ENCODE results near the gene LIPG.
A peak's percentile ranks its signal among the peaks of the same experiment; 100 is the strongest.

Gene LIPG

GRCh38 chr18:49616618-49617328 lies 54.9 kb downstream of the LIPG start:
- no peak for DNase-seq

GRCh38 chr18:49617329-49617695 lies 55.5 kb downstream of the LIPG start:
- no peak for DNase-seq

GRCh38 chr18:49617865-49618264 lies 56.0 kb downstream of the LIPG start:
- DNase-seq, result no peak

GRCh38 chr18:49618742-49619681 lies 57.2 kb downstream of the LIPG start:
- no peak for DNase-seq

- DNase-seq, result no peak
Observed at GRCh38 chr18:49619801-49620200, 57.9 kb downstream of the LIPG start.

- DNase-seq, result no peak
Observed at GRCh38 chr18:49621301-49621700, 59.4 kb downstream of the LIPG start.

- DNase-seq, result no peak
Observed at GRCh38 chr18:49621717-49622351, 60.0 kb downstream of the LIPG start.

- no peak for DNase-seq
Observed at GRCh38 chr18:49623571-49623970, 61.7 kb downstream of the LIPG start.

- DNase-seq, result no peak
Observed at GRCh38 chr18:49625021-49625691, 63.3 kb downstream of the LIPG start.

- DNase-seq, result peak; percentile 22
Observed at GRCh38 chr18:49626842-49627467, 65.1 kb downstream of the LIPG start.

GRCh38 chr18:49628119-49628518 lies 66.3 kb downstream of the LIPG start:
- DNase-seq, result peak; percentile 21

- DNase-seq, result no peak
Observed at GRCh38 chr18:49628881-49629795, 67.3 kb downstream of the LIPG start.

GRCh38 chr18:49630246-49630699 lies 68.4 kb downstream of the LIPG start:
- DNase-seq, result no peak

GRCh38 chr18:49631146-49631866 lies 69.4 kb downstream of the LIPG start:
- DNase-seq, result no peak

GRCh38 chr18:49632588-49632987 lies 70.7 kb downstream of the LIPG start:
- no peak for DNase-seq

GRCh38 chr18:49638209-49638785 lies 76.4 kb downstream of the LIPG start:
- no peak for DNase-seq

GRCh38 chr18:49638891-49639557 lies 77.2 kb downstream of the LIPG start:
- DNase-seq, result no peak

- DNase-seq, result no peak
Observed at GRCh38 chr18:49639643-49640391, 78.0 kb downstream of the LIPG start.

- DNase-seq, result no peak
Observed at GRCh38 chr18:49640741-49641140, 78.9 kb downstream of the LIPG start.
